ENCODE data around the gene TRRAP.

Gene TRRAP

DNA sequence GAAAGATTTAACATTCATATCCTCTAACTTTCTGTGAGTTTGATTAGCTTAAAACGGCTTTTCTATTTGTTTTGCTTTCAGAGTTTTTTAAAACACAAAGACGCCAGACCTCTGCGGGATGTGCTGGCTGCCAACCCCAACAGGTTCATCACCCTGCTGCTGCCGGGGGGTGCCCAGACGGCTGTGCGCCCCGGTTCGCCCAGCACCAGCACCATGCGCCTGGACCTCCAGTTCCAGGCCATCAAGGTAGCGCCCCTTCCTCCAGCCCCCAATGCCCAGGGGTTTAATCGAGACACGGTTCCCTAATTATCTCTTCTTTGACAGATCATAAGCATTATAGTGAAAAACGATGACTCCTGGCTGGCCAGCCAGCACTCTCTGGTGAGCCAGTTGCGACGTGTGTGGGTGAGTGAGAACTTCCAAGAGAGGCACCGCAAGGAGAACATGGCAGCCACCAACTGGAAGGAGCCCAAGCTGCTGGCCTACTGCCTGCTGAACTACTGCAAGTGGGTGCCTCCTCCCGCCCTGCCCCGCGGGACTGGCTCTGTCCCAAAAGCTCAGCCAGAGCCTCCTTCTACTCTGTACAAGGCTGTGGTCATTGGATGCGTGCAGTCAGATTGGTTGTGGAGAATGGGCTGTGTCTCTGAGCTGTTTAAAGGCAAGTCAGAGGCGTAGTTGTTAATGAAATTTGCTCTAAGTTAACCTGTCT is 71.2 kb downstream of the TRRAP start:
- no peak for DNase-seq (ENCODE audit: low read depth in 2 of 2)

- DNase-seq (ENCODE audit: low read depth in 2 of 2) = no peak
Observed at GRCh38 chr7:98955992-98956391, 77.7 kb downstream of the TRRAP start.

GRCh38 chr7:98956469-98956868 is 78.1 kb downstream of the TRRAP start:
- DNase-seq (ENCODE audit: low read depth in 2 of 2) = peak; percentile 5 to 8

DNA sequence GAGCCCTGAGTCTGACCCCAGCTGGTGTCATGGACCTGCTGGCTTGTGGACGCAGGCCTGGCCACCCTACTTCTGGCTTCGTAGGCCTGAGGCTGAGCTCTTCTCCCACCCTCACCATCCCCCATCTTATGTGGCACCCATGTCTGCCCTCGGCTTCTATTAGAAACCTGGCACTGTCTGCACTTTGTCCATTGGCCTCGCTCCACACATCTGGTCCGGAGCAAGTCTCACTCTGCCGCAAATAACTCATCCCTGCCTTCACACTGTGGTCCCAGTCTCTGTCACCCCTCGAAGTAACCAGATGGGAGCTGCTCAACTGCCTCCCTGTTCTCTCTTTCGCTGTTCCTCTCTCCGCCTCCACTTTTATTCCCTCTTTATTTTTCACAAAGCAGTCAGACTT is 78.6 kb downstream of the TRRAP start:
- peak; percentile 9 to 12 for DNase-seq (ENCODE audit: low read depth in 2 of 2)

DNA sequence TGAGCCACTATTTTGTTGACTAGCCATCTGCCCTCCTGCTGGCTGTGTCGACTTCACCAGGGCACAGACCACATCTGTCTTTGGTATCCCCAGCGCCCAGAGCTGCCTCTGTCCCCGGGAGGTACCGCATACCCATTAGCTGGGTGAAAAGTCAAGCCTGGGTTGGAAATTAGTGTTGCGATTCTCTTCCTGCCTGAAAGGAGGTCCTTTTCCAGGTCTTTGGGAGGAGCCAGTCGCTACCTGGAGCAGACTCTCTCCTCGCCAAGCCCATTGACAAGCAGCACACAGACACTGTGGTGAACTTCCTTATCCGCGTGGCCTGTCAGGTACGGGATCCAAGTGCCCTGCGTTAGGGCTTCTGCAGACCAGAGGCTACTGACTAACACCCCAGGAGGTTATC is 79.4 kb downstream of the TRRAP start:
- DNase-seq (ENCODE audit: low read depth in 2 of 2) = no peak

- no peak for DNase-seq (ENCODE audit: low read depth in 2 of 2)
Observed at GRCh38 chr7:98958968-98959367, 80.6 kb downstream of the TRRAP start.

DNA sequence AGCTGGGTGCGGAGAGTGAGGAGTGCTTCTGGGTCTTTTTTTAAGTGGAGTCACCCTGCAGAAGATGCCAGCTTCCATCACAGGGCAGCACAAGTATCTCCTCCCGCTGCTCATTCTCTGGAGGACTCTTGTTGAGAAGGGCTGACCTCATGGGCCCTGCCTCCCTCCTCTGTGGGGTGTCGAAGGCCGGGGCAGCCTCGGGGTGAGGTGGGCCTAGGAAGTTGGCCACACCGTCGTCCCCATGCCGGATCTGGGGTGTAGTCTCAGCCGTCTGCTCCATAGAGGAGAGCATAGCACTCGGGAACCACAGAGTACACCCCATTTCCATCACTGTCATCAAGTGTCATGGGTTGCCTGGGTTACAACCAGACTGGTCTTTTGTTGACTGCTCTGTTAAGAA is 85.0 kb downstream of the TRRAP start:
- DNase-seq (ENCODE audit: low read depth in 2 of 2) = no peak

DNA sequence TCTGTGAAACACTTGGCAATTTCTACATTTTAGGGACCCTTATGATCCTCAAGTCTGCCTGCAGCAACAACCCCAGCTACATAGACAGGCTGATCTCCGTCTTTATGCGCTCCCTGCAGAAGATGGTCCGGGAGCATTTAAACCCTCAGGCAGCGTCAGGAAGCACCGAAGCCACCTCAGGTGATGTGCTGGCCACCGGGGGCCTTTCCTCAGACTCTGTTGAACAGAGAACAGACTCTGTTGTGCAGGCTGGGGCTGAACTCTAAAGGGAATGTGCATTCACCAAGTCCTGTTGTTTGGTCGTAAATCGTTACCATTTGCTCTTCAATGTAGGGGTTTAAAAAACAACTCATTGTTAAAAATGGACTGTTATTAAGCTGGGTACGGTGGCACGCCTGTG is 86.3 kb downstream of the TRRAP start:
- no peak for DNase-seq (ENCODE audit: low read depth in 2 of 2)

DNA sequence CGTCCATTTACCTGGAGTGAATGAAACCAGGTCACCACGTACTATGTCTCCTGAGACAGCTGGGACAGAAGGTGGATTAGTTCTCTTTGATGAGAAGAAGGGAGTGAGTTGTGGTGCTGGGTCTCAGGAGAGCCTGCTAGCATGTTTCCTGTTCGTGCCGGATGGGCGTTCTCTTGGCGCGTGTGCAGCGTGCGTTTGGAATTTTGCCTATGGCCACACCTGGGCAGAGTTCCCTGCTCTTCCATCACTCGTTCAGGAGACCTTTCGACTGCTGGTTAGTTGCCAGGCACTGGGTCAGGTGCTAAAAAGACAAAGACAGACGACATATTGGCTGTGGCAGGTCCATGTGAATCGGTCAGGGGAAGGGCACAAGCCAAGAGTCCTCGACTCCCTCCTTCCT is 90.3 kb downstream of the TRRAP start:
- no peak for DNase-seq (ENCODE audit: low read depth in 2 of 2)

DNA sequence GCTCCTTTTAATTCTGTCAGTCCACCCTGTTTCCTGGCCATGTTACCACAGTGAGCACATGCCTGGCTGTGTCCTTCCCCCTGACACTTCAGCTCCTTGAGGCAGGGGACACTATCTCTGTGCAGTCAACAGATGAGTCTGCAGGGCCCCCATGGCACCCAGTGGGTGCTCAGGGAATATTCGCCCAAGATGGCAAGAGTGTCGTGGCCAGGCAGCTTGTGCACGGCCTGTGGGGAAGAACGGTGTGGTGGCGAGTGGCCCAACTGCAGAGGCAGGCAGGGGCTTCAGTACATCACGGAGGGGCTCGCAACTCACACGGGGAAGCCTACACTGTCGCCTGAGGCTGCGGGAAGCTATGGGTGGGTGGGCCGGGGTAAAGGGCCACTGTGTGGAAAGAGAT is 91.1 kb downstream of the TRRAP start:
- no peak for DNase-seq (ENCODE audit: low read depth in 2 of 2)

DNA sequence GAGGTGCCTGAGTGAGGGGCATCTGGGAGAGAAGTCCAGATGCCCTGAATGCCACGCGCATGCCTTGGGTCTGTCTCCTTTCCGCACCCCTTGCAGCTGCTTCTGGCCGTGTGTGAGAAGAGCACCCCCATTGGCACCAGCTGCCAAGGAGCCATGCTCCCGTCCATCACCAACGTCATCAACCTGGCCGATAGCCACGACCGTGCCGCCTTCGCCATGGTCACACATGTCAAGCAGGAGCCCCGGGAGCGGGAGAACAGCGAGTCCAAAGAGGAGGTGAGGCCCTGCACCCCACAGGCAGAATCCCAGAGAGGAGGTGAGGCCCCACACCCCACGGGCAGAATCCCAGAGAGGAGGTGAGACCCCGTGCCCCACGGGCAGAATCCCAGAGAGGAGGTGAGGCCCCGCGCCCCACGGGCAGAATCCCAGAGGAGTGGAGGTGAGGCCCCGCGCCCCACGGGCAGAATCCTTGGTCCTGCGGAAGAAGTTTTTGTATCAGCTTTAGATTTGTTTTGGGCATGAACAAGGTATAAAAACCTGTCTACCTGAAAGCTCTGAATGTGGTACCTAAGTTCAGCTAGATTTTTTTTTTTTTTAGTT is 91.8 kb downstream of the TRRAP start:
- DNase-seq (ENCODE audit: low read depth in 2 of 2) = no peak

GRCh38 chr7:98970805-98971204 is 92.5 kb downstream of the TRRAP start:
- no peak for DNase-seq (ENCODE audit: low read depth in 2 of 2)

- DNase-seq (ENCODE audit: low read depth in 2 of 2) = no peak
Observed at GRCh38 chr7:98974205-98974604, 95.9 kb downstream of the TRRAP start.

- no peak for DNase-seq (ENCODE audit: low read depth in 2 of 2)
Observed at GRCh38 chr7:98974906-98975816, 96.8 kb downstream of the TRRAP start.

DNA sequence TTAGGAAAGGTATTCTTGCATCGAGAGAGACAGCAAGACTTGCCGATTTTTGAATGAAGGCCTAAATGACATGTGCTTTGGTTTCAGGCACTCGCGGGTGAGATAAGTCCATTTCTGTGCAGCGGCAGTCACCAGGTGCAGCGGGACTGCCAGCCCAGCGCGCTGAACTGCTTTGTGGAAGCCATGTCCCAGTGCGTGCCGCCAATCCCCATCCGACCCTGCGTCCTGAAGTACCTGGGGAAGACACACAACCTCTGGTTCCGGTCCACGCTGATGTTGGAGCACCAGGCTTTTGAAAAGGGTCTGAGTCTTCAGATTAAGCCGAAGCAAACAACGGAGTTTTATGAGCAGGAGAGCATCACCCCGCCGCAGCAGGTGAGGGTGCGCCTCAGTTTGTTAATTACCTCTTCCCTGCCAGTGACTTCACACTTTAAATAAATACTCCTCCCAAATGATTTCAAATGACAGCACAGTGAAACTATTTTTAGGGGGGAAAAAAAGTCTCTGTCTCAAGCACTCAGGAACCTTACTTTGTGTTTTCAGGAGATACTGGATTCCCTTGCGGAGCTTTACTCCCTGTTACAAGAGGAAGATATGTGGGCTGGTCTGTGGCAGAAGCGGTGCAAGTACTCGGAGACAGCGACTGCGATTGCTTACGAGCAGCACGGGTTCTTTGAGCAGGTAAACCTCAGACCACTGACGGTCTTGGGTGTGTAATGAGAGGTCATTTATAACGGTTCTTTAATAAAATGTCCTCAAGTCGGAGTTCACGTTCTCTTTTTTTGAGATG is 98.3 kb downstream of the TRRAP start:
- no peak for DNase-seq (ENCODE audit: low read depth in 2 of 2)

GRCh38 chr7:98978672-98979071 is 100.3 kb downstream of the TRRAP start:
- no peak for DNase-seq (ENCODE audit: low read depth in 2 of 2)

- no peak for DNase-seq (ENCODE audit: low read depth in 2 of 2)
Observed at GRCh38 chr7:98981701-98982100, 103.4 kb downstream of the TRRAP start.

- no peak for DNase-seq (ENCODE audit: low read depth in 2 of 2)
Observed at GRCh38 chr7:98982686-98983085, 104.4 kb downstream of the TRRAP start.

GRCh38 chr7:98984126-98984525 is 105.8 kb downstream of the TRRAP start:
- DNase-seq (ENCODE audit: low read depth in 2 of 2) = no peak

GRCh38 chr7:98985406-98985805 is 107.1 kb downstream of the TRRAP start:
- no peak for DNase-seq (ENCODE audit: low read depth in 2 of 2)

DNA sequence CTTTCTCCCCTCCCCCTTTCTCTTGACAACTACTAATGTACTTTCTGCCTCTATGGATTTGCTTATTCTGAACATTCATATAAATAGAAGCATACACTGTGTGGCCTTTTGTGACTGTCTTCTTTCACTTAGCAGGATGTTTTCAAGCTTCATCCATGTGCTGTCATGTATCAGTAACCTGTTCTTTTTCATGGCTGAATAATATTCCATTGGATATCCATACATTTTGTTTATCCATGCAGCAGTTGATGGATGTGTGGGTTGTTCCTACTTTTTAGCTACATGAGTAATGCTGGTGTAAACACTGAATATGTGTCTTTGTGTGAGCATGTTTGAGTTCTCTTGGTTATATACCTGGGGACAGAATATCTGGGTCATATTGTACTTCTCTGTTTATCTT is 107.6 kb downstream of the TRRAP start:
- DNase-seq (ENCODE audit: low read depth in 2 of 2) = no peak

DNA sequence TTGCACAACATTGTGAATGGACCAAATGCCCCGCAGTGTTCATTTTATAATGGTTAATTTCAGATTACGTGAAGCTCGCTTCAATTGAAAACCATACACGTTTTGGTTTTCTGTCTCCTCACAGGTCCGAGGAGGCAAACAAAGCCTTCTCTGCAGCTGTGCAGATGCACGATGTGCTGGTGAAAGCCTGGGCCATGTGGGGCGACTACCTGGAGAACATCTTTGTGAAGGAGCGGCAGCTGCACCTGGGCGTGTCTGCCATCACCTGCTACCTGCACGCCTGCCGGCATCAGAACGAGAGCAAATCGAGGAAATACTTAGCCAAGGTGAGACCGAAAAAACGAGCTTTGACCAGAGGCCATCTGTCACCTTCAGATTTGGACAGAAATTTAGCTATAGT is 110.3 kb downstream of the TRRAP start:
- DNase-seq (ENCODE audit: low read depth in 2 of 2) = no peak

All from fibroblast of skin of left quadriceps (primary cell).